OCI-LY1 (cell line): ENCODE data around the gene GPR137B.
A peak's percentile ranks its signal among the peaks of the same experiment; 100 is the strongest.

Experiments
- H2AFZ ChIP-seq: fragments of 200-600 bp; sonication (generic), shearing (Covaris generic); 2 replicates; pipeline ENCODE4 v1.6.0; 2014; ENCODE audit warnings: antibody characterized with exemption, mild to moderate bottlenecking, low read length
- H3F3A ChIP-seq: fragments of 200-600 bp; sonication (generic), shearing (Covaris generic); 2 replicates; pipeline ENCODE4 v1.6.0; 2014; ENCODE audit warnings: mild to moderate bottlenecking, antibody characterized with exemption, low read length, moderate library complexity; ENCODE audit not compliant: insufficient read depth
- H3K27ac ChIP-seq: fragments of 200-600 bp; sonication (generic); 2 replicates; pipeline ENCODE4 v1.5.1; 2014; ENCODE audit warnings: low read length, mixed run types, mild to moderate bottlenecking, low read depth; ENCODE audit not compliant: poor library complexity, severe bottlenecking
- H3K27me3 ChIP-seq: fragments of 200-600 bp; sonication (generic); 2 replicates; pipeline ENCODE4 v1.6.0; 2014; ENCODE audit warnings: antibody characterized with exemption, mild to moderate bottlenecking, low read length, moderate library complexity; ENCODE audit not compliant: insufficient read depth
- H3K36me3 ChIP-seq: fragments of 200-600 bp; sonication (generic); 2 replicates; pipeline ENCODE4 v1.6.1; 2014; ENCODE audit warnings: mild to moderate bottlenecking, antibody characterized with exemption, low read length, moderate library complexity, mixed read lengths; ENCODE audit not compliant: insufficient read depth
- H3K4me1 ChIP-seq: fragments of 200-600 bp; sonication (generic); 2 replicates; pipeline ENCODE4 v1.5.1; 2014; ENCODE audit warnings: mild to moderate bottlenecking, low read length, moderate library complexity; ENCODE audit not compliant: insufficient read depth, severe bottlenecking
- H3K4me2 ChIP-seq: fragments of 200-600 bp; sonication (generic), shearing (Covaris generic); 2 replicates; pipeline ENCODE4 v1.6.1; 2014; ENCODE audit warnings: low read length
- H3K4me3 ChIP-seq: fragments of 200-600 bp; sonication (generic); 2 replicates; pipeline ENCODE4 v1.5.1; 2014; ENCODE audit warnings: low read length, low read depth, mild to moderate bottlenecking, mixed read lengths; ENCODE audit not compliant: poor library complexity, severe bottlenecking
- H3K79me2 ChIP-seq: fragments of 200-600 bp; shearing (Covaris generic); 2 replicates; pipeline ENCODE4 v1.6.1; 2016; ENCODE audit warnings: mixed run types, low read length, mixed read lengths; ENCODE audit not compliant: insufficient read depth
- H3K9ac ChIP-seq: fragments of 200-600 bp; sonication (generic), shearing (Covaris generic); 2 replicates; pipeline ENCODE4 v1.6.1; 2014; ENCODE audit warnings: mild to moderate bottlenecking, low read length, mixed read lengths
- H3K9me2 ChIP-seq: fragments of 200-600 bp; sonication (generic), shearing (Covaris generic); 2 replicates; pipeline ENCODE4 v1.6.1; 2014; ENCODE audit warnings: low read depth, mild to moderate bottlenecking, low read length, mixed read lengths
- H3K9me3 ChIP-seq: fragments of 200-600 bp; shearing (Covaris generic); 2 replicates; pipeline ENCODE4 v1.6.1; 2014; ENCODE audit warnings: low read length, mixed read lengths
- H4K20me1 ChIP-seq: fragments of 200-600 bp; sonication (generic), shearing (Covaris generic); 2 replicates; pipeline ENCODE4 v1.6.0; 2016; ENCODE audit warnings: mild to moderate bottlenecking, low read length; ENCODE audit not compliant: insufficient read depth
- EZH2 ChIP-seq: fragments of 200-600 bp; sonication (generic), shearing (Covaris generic); IDR thresholded peaks from 2 replicates; pipeline ENCODE4 v1.8.0; 2017; ENCODE audit warnings: borderline replicate concordance, mixed run types, mild to moderate bottlenecking, antibody characterized with exemption, low read length, moderate library complexity, mixed read lengths
- TF ChIP-seq, protein P1 (sequence below): fragments of 200-600 bp; sonication (generic), shearing (Covaris generic); IDR thresholded peaks from 2 replicates; pipeline ENCODE4 v1.5.1; 2017; ENCODE audit warnings: mild to moderate bottlenecking, antibody characterized with exemption, low read length, moderate library complexity, mixed read lengths

GPR137B gene

DNA sequence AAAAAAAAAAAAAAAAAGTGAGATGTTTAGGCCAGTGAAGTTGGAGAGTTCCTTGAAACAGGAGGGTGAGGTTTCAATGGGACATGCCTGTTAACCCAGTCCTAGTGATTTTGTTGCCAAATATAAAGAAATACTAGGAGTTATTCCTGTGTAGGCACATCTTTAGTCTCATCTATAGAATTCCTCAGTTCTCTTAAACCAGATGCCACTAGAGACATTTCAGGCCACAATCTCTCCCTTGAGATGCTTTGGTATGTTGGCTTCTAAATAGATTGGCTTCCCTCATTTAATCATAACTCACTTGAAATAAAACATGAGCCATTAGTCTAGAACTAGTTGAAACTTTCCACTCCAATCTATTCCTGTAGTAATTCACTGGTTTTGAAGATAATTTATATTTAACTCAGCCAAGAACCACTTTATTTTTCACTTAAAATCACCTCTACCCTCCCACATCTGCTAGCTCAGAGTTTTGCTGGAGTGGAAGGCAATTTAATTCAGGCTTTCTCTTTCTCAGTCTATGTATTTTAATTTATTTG, 29.8 kb downstream of the GPR137B start:
- peaks cover 16% of the 10 kb centered on the region; the same call in 1 of the 2 replicates for H3K36me3 ChIP-seq
- no peaks in the 10 kb centered on the region for H3K9me2 ChIP-seq
- H3K27ac ChIP-seq = no peak overlapping the region
- H3K79me2 ChIP-seq = no peaks in the 10 kb centered on the region
- no peak overlapping the region for H2AFZ ChIP-seq
- H3K4me3 ChIP-seq = no peak overlapping the region
- H4K20me1 ChIP-seq = no peaks in the 10 kb centered on the region
- no peak overlapping the region for H3K4me2 ChIP-seq
- no peaks in the 10 kb centered on the region for H3K27me3 ChIP-seq
- no peaks in the 10 kb centered on the region; the same call in 1 of the 2 replicates for H3F3A ChIP-seq
- TF ChIP-seq, protein P1, sequence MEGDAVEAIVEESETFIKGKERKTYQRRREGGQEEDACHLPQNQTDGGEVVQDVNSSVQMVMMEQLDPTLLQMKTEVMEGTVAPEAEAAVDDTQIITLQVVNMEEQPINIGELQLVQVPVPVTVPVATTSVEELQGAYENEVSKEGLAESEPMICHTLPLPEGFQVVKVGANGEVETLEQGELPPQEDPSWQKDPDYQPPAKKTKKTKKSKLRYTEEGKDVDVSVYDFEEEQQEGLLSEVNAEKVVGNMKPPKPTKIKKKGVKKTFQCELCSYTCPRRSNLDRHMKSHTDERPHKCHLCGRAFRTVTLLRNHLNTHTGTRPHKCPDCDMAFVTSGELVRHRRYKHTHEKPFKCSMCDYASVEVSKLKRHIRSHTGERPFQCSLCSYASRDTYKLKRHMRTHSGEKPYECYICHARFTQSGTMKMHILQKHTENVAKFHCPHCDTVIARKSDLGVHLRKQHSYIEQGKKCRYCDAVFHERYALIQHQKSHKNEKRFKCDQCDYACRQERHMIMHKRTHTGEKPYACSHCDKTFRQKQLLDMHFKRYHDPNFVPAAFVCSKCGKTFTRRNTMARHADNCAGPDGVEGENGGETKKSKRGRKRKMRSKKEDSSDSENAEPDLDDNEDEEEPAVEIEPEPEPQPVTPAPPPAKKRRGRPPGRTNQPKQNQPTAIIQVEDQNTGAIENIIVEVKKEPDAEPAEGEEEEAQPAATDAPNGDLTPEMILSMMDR = no peak
- TF ChIP-seq EZH2 = no peak
- H3K9me3 ChIP-seq = no peaks in the 10 kb centered on the region
- peaks cover 36% of the 10 kb centered on the region for H3K4me1 ChIP-seq
- H3K9ac ChIP-seq = no peak overlapping the region

GRCh38 chr1:236173174-236173767, 30.9 kb downstream of the GPR137B start:
- Histone ChIP-seq H3F3A (no peaks in the 10 kb centered on the region; the same call in 1 of the 2 replicates), H3K79me2 (no peaks in the 10 kb centered on the region), H3K4me2 (no peak overlapping the region), H3K36me3 (peaks cover 18% of the 10 kb centered on the region; the same call in 1 of the 2 replicates), H3K9ac (no peak overlapping the region), H2AFZ (no peak overlapping the region), H3K9me2 (no peaks in the 10 kb centered on the region), H3K4me1 (peaks cover 31% of the 10 kb centered on the region), H3K9me3 (no peaks in the 10 kb centered on the region), H3K27me3 (no peaks in the 10 kb centered on the region), H3K4me3 (no peak overlapping the region), H4K20me1 (no peaks in the 10 kb centered on the region), H3K27ac (no peak overlapping the region)
- no peak for TF ChIP-seq EZH2
- TF ChIP-seq, protein P1 = no peak

DNA sequence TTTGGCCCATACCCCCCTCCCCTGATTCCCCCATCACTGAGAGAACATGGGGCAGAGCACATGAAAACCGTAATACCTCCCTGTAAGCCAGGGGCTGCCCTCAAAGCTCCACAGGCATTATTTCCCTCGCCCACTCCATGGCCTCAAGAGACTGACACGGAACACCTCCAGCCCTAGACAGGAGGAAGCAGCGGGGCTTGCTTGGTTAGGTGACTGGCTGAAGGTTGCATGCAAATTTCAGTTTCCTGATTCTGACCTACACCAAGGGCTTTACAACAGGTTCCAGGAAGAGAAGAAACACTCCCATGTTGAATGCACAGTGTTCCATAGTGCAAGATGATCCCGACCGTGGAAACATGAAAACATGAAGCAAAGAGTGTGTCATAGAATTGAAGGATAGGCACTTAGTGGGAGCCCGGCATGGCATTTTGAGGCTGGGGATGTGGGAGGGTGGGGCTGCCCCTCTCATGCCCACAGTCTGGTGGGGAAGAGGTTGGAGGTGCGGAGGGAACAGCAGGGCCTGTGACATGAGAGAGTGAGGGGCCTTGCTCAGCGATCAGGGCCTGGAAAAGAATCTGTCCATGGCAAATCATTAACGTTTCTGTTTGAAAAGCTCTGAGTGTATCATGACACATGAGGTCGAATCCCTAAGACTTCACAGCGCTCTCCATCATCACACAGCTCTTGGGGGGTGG, 33.5 kb downstream of the GPR137B start:
- no peak overlapping the region for H2AFZ ChIP-seq

More for the DNA sequence above, 33.5 kb downstream of the GPR137B start:
- peak overlapping the region; percentile 56 for H3K4me2 ChIP-seq
- no peaks in the 10 kb centered on the region for H3K79me2 ChIP-seq
- H3K36me3 ChIP-seq = peaks cover 20% of the 10 kb centered on the region; the same call in 1 of the 2 replicates
- TF ChIP-seq EZH2 = no peak
- TF ChIP-seq, protein P1 = no peak
- H3F3A ChIP-seq = no peaks in the 10 kb centered on the region; the same call in 1 of the 2 replicates
- H3K9me3 ChIP-seq = no peaks in the 10 kb centered on the region
- H3K27me3 ChIP-seq = no peaks in the 10 kb centered on the region
- H4K20me1 ChIP-seq = no peaks in the 10 kb centered on the region
- H3K9ac ChIP-seq = peak overlapping the region; percentile 25; the same call in 1 of the 2 replicates
- peak overlapping the region; percentile 72 for H3K27ac ChIP-seq
- H3K4me3 ChIP-seq = peak overlapping the region; percentile 21
- peaks cover 25% of the 10 kb centered on the region for H3K4me1 ChIP-seq
- no peaks in the 10 kb centered on the region for H3K9me2 ChIP-seq
